ENCODE results near the gene CNR2. TPM values are rescaled to one million over a fixed set of nuclear protein-coding genes. Genes with fewer than 3 reads are reported as not detected.

CNR2 gene
- total and polyA plus RNA-seq, 2 experiments from 2014 or later: not detected

- no peak for TF ChIP-seq ZNF462 (CRISPR knock-in tag; IDR thresholded peaks at IDR 0.05)
Measured at GRCh38 chr1:23931491-23931880, 18.3 kb upstream of the CNR2 start (continued).

GRCh38 chr1:23930861-23931490, 17.8 kb upstream of the CNR2 start:
- Histone ChIP-seq H3F3A (replicated peaks; ENCODE audit: low read depth) (no peaks in the 10 kb centered on the region), H3K27me3 (ENCODE audit: insufficient read depth) (no peaks in the 10 kb centered on the region), H3K36me3 (ENCODE audit: insufficient read depth) (no peaks in the 10 kb centered on the region), H3K9me2 (ENCODE audit: insufficient read depth) (no peaks in the 10 kb centered on the region), H3K79me2 (replicated peaks; ENCODE audit: insufficient read depth) (no peaks in the 10 kb centered on the region), H3K27ac (ENCODE audit: low read depth) (no peak overlapping the region), H3K4me1 (ENCODE audit: insufficient read depth) (no peaks in the 10 kb centered on the region), H4K20me1 (replicated peaks; ENCODE audit: insufficient read depth) (no peaks in the 10 kb centered on the region), H2AFZ (0 out of 2 replicates have a peak overlapping the region, but pooled peaks have one; percentile 5), H3K4me3 (no peak overlapping the region), H3K4me2 (peak overlapping the region; percentile 17; the same call in 1 of the 2 replicates)
- 0 out of 3 replicates have a peak, but pooled peaks cover 4% of the 10 kb centered on the region for H3K4me1 Mint-ChIP-seq
- DNase-seq (ENCODE audit: low spot score): no peak
- no peak overlapping the region for H3K4me3 Mint-ChIP-seq
- no peak overlapping the region; the same call in 1 of the 2 replicates for H3K27ac Mint-ChIP-seq
- TF ChIP-seq STAT1 (IDR thresholded peaks at IDR 0.05; ENCODE audit: unreplicated experiment) (no peak), ZNF331 (CRISPR knock-in tag; IDR thresholded peaks at IDR 0.05; ENCODE audit: low read depth) (no peak)
- peaks cover 7% of the 10 kb centered on the region for H3K27me3 Mint-ChIP-seq (ENCODE audit: insufficient read depth, low read depth, poor library complexity)
- peaks cover 3% of the 10 kb centered on the region; the same call in 1 of the 3 replicates for H3K36me3 Mint-ChIP-seq (ENCODE audit: low read depth)
- no peak for ATAC-seq
- H3K9me3 Mint-ChIP-seq: peaks cover 4% of the 10 kb centered on the region; the same call in 2 of the 3 replicates

Measured in GM23338 (cell line).